Heart left ventricle (tissue), 13 donors: ENCODE data around the gene MYLK3.

Source experiments
- POLR2A ChIP-seq, 2 donors: fragments of 450-650 bp; IDR thresholded peaks; one replicate each; pipeline ENCODE4 v1.6.1; 2017; ENCODE audit warnings: antibody characterized with exemption in 2 of 2, mild to moderate bottlenecking in 2 of 2, moderate library complexity in 2 of 2
- TF ChIP-seq, protein P1 (sequence below), 12 donors: fragments of 200-600 bp; sonication (generic) in 4 of 12; IDR thresholded peaks; one replicate each; pipeline versions ENCODE4 v1.5.0 to v1.8.0; 2018 to 2022; ENCODE audit warnings: antibody characterized with exemption in 12 of 12, mild to moderate bottlenecking in 5 of 12
- donor health status: ischemic (EF 13 %, LVEDD 7.1; RV severe dilation, severe dysfunction).
- donor health status: DM: no; HTN: yes; CAD: no.
- donor health status: DM: no; HTN: no; CAD: no.
- donor health status: ischemic (EF 25% LVEDD 6.9; RV normal size, moderate dysfunction).
- donor health status: ischemic (EF 25% LVEDD 5.7; RV mildly dilated, moderate dysfunction).
- donor health status: ischemic (EF 35%, LVEDD 5.7; RV mildly dilated, moderate dysfunction).
- donor health status: nonischemic (EF 11% LVEDD 7.7; RV severe dilation, severe dysfunction).
- donor health status: DM: yes; HTN: yes; CAD: no.
- donor health status: PGD.
- donor health status: ischemic (EF 29% LVEDD 5.4; RV normal size, mild dysfunction).
- donor health status: nonischemic (EF 23%, LVEDD 6.1; RV moderate dilation, normal function).

DNA sequence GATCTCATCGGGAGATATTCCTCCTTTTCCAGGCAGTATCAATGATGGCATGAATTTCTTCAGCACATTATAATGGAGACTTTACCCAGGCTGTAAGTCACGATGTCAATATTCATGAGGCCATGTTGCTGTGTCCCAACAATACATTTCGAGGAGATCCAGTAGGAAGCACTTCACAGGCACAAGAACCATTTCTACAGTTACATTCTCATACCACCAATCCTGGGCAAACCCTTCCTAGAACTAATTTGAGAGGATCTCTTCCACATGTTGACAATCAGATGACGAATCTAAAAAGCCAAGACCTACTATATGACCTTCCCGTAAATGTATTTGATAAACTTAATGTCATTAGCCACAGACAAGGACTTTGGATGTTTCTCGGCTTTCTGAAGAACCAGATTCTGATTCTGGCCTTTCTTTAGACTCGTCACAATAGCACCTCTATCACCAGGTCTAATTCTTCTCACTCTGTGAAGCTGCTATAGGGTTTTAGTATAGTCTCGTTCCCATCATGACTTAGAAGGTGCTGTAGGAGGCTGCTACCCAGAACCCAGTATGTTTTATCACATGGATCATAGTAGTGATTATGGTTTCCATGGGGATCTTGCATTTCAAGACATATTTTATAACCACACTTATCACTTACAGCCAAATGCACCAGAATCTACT is 42.6 kb upstream of the MYLK3 start:
- TF ChIP-seq, protein P1, sequence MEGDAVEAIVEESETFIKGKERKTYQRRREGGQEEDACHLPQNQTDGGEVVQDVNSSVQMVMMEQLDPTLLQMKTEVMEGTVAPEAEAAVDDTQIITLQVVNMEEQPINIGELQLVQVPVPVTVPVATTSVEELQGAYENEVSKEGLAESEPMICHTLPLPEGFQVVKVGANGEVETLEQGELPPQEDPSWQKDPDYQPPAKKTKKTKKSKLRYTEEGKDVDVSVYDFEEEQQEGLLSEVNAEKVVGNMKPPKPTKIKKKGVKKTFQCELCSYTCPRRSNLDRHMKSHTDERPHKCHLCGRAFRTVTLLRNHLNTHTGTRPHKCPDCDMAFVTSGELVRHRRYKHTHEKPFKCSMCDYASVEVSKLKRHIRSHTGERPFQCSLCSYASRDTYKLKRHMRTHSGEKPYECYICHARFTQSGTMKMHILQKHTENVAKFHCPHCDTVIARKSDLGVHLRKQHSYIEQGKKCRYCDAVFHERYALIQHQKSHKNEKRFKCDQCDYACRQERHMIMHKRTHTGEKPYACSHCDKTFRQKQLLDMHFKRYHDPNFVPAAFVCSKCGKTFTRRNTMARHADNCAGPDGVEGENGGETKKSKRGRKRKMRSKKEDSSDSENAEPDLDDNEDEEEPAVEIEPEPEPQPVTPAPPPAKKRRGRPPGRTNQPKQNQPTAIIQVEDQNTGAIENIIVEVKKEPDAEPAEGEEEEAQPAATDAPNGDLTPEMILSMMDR (IDR thresholded peaks at IDR 0.05) = no peak
- TF ChIP-seq POLR2A (IDR thresholded peaks at IDR 0.05) = no peak
